OCI-LY1 (cell line): ENCODE data around the gene C11orf65.

Source experiments
- EZH2 ChIP-seq: fragments of 200-600 bp; sonication (generic), shearing (Covaris generic); IDR thresholded peaks from 2 replicates; pipeline ENCODE4 v1.8.0; 2017; ENCODE audit warnings: borderline replicate concordance, mixed run types, mild to moderate bottlenecking, antibody characterized with exemption, low read length, moderate library complexity, mixed read lengths
- TF ChIP-seq, protein P1 (sequence below): fragments of 200-600 bp; sonication (generic), shearing (Covaris generic); IDR thresholded peaks from 2 replicates; pipeline ENCODE4 v1.5.1; 2017; ENCODE audit warnings: mild to moderate bottlenecking, antibody characterized with exemption, low read length, moderate library complexity, mixed read lengths

GRCh38 chr11:108496643-108497256 is 29.4 kb upstream of the C11orf65 start:
- TF ChIP-seq, protein P1, sequence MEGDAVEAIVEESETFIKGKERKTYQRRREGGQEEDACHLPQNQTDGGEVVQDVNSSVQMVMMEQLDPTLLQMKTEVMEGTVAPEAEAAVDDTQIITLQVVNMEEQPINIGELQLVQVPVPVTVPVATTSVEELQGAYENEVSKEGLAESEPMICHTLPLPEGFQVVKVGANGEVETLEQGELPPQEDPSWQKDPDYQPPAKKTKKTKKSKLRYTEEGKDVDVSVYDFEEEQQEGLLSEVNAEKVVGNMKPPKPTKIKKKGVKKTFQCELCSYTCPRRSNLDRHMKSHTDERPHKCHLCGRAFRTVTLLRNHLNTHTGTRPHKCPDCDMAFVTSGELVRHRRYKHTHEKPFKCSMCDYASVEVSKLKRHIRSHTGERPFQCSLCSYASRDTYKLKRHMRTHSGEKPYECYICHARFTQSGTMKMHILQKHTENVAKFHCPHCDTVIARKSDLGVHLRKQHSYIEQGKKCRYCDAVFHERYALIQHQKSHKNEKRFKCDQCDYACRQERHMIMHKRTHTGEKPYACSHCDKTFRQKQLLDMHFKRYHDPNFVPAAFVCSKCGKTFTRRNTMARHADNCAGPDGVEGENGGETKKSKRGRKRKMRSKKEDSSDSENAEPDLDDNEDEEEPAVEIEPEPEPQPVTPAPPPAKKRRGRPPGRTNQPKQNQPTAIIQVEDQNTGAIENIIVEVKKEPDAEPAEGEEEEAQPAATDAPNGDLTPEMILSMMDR = no peak
- TF ChIP-seq EZH2 = no peak
